GM18498 (cell line): ENCODE results near the gene RAB8A.
"Not testable (repeated sequence)": the region's sequence is repeated elsewhere in the genome, so short reads cannot be mapped to it uniquely, and the experiment has no call there.

Source experiments
- ATAC-seq: cut with Tn5 transposase; IDR thresholded peaks from one replicate; pipeline ENCODE4 v1.9.1; 2021; ENCODE audit warnings: mild to moderate bottlenecking, moderate library complexity; ENCODE audit not compliant: unreplicated experiment

The RAB8A gene

GRCh38 chr19:16167055-16167454, 55.4 kb downstream of the RAB8A start:
- ATAC-seq, result no peak

DNA sequence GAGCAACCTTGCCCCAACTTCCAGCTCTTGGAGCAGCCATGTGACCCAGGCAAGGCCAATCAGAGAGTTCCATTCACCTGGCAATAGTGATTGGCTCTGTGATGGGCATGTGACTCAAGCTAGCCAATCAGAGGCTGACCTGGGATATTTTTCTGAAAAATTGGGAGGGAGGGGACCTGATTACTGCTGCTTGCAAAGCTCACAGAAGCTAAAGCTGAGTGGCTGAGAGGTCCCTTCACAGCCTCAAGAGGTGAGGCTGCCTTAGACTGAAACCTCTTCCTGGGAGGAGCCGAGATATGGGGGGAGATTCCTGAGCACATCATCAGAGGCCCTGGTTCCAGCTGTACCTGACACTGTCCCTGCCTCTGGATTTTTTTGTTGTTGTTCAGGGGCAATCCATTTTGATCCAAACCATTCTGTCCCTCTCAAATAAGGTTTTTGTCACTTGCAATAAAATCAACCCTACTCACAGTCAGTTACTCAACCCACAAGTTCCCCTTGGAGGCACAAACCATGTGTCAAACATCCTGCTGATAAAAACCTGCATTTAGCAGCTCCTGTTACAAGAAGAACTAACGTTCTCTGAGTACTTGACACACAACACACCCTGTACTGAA, 56.9 kb downstream of the RAB8A start:
- no peak for ATAC-seq

DNA sequence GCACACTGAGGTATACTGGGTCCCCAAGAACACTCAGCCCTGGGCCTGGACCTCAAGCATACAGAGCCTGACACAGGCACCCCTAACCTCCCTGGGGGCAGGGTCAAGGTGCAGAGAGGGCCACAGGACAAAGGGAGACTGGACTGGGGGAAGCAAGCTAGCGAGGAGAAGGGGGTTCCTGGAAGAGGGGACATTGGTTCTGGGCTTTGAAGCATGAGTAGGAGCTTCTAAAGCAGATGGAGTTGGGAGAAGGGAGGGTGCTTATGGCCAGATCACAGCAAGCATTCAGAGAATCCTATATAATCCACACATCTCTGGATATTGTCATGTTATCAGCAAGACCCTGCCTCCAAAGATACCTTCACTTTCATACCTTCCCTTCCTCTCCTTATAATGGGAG, 58.4 kb downstream of the RAB8A start:
- ATAC-seq, result no peak

GRCh38 chr19:16175954-16176353, 64.3 kb downstream of the RAB8A start:
- ATAC-seq, result no peak

- ATAC-seq, result not testable (repeated sequence)
These were observed 67.2 kb downstream of the RAB8A start for GRCh38 chr19:16178866-16179265.

GRCh38 chr19:16180611-16181010, 68.9 kb downstream of the RAB8A start:
- ATAC-seq, result no peak
